ENCODE measurements around the gene LY6G6D.

LY6G6D gene

GRCh38 chr6:31721351-31722020 is 6.3 kb downstream of the LY6G6D start, which contains the start of gene LY6G6C:
Gene LY6G6C (minus strand): TSS chr6:31721746. CDS start chr6:31721679, 67 bp downstream.
- no peak for DNase-seq

- DNase-seq: no peak
Measured at GRCh38 chr6:31722173-31722572, 7.0 kb downstream of the LY6G6D start.

GRCh38 chr6:31723245-31723979 is 8.3 kb downstream of the LY6G6D start, which contains the start of gene MPIG6B:
Gene MPIG6B (plus strand): TSS chr6:31723373. CDS start chr6:31723384, 11 bp downstream.
- no peak for DNase-seq

GRCh38 chr6:31723980-31724691 is 9.0 kb downstream of the LY6G6D start:
- DNase-seq: no peak

- no peak for DNase-seq
Measured at GRCh38 chr6:31725502-31726350, 10.6 kb downstream of the LY6G6D start.

GRCh38 chr6:31727034-31727716 is 12.0 kb downstream of the LY6G6D start:
- no peak for DNase-seq

- no peak for DNase-seq
Measured at GRCh38 chr6:31727717-31728671, 12.8 kb downstream of the LY6G6D start.

- no peak for DNase-seq
Measured at GRCh38 chr6:31728767-31729514, 13.8 kb downstream of the LY6G6D start, which contains the start of gene DDAH2. Gene DDAH2 (minus strand): TSS chr6:31729299. CDS start chr6:31729161, 138 bp downstream.

GRCh38 chr6:31729515-31729978 is 14.4 kb downstream of the LY6G6D start:
- peak; percentile 71 for DNase-seq

GRCh38 chr6:31729979-31730630 is 15.0 kb downstream of the LY6G6D start:
- DNase-seq: peak; percentile 56

GRCh38 chr6:31730631-31731086 is 15.5 kb downstream of the LY6G6D start:
- DNase-seq: no peak

- DNase-seq: no peak
Measured at GRCh38 chr6:31732029-31732428, 16.9 kb downstream of the LY6G6D start.

GRCh38 chr6:31733734-31734133 is 18.6 kb downstream of the LY6G6D start:
- DNase-seq: no peak

- no peak for DNase-seq
Measured at GRCh38 chr6:31734247-31734820, 19.2 kb downstream of the LY6G6D start.

GRCh38 chr6:31734821-31735406 is 19.8 kb downstream of the LY6G6D start:
- peak; percentile 37 for DNase-seq

GRCh38 chr6:31736021-31736767 is 21.0 kb downstream of the LY6G6D start, which contains the start of gene CLIC1:
Gene CLIC1 (minus strand): TSS chr6:31736530. CDS start chr6:31736300, 230 bp downstream.
- peak; percentile 67 for DNase-seq

- no peak for DNase-seq
Measured at GRCh38 chr6:31736768-31737314, 21.7 kb downstream of the LY6G6D start.

Data from T-helper 9 cell (primary cell).